ENCODE measurements around the gene STARD4. TPM values are rescaled to one million over a fixed set of nuclear protein-coding genes. Genes with fewer than 3 reads are reported as not detected.

STARD4 gene
- total RNA-seq, 1 donor from 2014 or later: 29.7 TPM

DNA sequence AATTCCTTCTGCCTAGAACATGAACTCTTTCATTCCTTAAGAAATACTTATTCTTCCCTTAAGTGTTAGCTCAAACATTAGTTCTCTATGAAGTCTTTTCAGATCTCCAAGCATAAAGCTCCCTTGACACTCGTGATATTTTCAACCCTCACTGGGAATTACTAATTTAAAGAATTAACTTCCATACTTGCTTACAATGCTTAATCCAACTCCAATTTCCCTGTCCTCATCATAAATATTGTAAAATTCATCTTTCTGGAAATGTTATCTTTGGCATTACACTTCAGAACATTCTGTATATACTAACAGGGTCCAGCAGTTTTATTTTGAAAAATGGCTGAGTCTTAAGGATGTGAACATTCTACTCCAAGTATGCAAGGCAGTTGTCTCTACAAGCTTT is 7.2 kb downstream of the STARD4 start:
- peak overlapping the region; percentile 78 for H3K27ac Mint-ChIP-seq (ENCODE audit: unreplicated experiment)
- no peaks in the 10 kb centered on the region for H3K27me3 Mint-ChIP-seq (ENCODE audit: unreplicated experiment)
- no peak overlapping the region for H3K4me3 Mint-ChIP-seq (ENCODE audit: unreplicated experiment)
- H3K4me1 Mint-ChIP-seq (ENCODE audit: unreplicated experiment): peaks cover 44% of the 10 kb centered on the region
- H3K9me3 Mint-ChIP-seq (ENCODE audit: unreplicated experiment): no peaks in the 10 kb centered on the region
- peaks cover 9% of the 10 kb centered on the region for H3K36me3 Mint-ChIP-seq (ENCODE audit: unreplicated experiment)
- TF ChIP-seq, protein P1, sequence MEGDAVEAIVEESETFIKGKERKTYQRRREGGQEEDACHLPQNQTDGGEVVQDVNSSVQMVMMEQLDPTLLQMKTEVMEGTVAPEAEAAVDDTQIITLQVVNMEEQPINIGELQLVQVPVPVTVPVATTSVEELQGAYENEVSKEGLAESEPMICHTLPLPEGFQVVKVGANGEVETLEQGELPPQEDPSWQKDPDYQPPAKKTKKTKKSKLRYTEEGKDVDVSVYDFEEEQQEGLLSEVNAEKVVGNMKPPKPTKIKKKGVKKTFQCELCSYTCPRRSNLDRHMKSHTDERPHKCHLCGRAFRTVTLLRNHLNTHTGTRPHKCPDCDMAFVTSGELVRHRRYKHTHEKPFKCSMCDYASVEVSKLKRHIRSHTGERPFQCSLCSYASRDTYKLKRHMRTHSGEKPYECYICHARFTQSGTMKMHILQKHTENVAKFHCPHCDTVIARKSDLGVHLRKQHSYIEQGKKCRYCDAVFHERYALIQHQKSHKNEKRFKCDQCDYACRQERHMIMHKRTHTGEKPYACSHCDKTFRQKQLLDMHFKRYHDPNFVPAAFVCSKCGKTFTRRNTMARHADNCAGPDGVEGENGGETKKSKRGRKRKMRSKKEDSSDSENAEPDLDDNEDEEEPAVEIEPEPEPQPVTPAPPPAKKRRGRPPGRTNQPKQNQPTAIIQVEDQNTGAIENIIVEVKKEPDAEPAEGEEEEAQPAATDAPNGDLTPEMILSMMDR (IDR thresholded peaks at IDR 0.05): no peak
- DNase-seq (ENCODE audit: extremely low spot score, unreplicated experiment): no peak

DNA sequence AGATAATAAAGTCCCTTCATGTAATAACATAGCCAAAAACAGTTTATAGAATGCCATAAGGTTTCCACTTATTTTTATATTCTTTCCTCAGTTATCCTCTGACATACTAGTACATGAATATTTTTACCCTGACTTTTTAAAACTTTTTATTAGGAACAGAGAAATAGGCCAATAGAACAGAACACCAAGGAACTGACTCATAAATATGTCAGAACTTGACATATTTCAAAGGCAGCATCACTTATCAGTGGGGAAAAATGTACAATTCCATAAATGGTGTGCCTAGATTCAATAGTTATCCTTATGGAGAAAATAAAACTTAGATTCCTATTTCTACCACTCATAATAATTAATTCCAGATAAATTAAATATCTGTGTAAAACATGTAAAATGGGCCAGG is 9.4 kb downstream of the STARD4 start:
- peaks cover 21% of the 10 kb centered on the region for H3K36me3 Mint-ChIP-seq (ENCODE audit: unreplicated experiment)
- no peaks in the 10 kb centered on the region for H3K9me3 Mint-ChIP-seq (ENCODE audit: unreplicated experiment)
- DNase-seq (ENCODE audit: extremely low spot score, unreplicated experiment): no peak
- no peaks in the 10 kb centered on the region for H3K27me3 Mint-ChIP-seq (ENCODE audit: unreplicated experiment)
- H3K4me3 Mint-ChIP-seq (ENCODE audit: unreplicated experiment): no peak overlapping the region
- H3K4me1 Mint-ChIP-seq (ENCODE audit: unreplicated experiment): peaks cover 44% of the 10 kb centered on the region
- peak overlapping the region; percentile 25 for H3K27ac Mint-ChIP-seq (ENCODE audit: unreplicated experiment)
- TF ChIP-seq, protein P1 (IDR thresholded peaks at IDR 0.05): no peak

DNA sequence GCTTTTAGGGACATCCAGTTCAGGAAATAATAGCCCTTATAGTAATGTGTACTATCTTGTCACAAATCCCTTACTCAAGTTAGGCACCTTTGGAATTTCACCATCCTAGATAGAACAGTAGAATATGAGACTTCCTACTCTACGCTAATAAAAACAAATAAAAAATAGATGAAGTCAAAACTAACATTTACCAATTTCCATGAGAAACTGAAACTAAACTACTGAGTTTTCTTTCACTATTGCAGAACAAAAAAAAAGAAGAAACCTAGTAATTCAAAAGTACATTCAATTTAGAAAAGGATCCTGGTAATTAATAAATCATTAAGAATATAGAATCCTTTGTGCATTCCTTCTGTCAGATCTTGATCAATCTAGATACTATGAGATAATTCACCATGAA is 14.0 kb downstream of the STARD4 start:
- Mint-ChIP-seq H3K27ac (ENCODE audit: unreplicated experiment) (peak overlapping the region; percentile 83), H3K27me3 (ENCODE audit: unreplicated experiment) (no peaks in the 10 kb centered on the region), H3K9me3 (ENCODE audit: unreplicated experiment) (no peaks in the 10 kb centered on the region), H3K36me3 (ENCODE audit: unreplicated experiment) (peaks cover 26% of the 10 kb centered on the region), H3K4me3 (ENCODE audit: unreplicated experiment) (peak overlapping the region; percentile 34), H3K4me1 (ENCODE audit: unreplicated experiment) (peaks cover 14% of the 10 kb centered on the region)
- DNase-seq (ENCODE audit: extremely low spot score, unreplicated experiment): no peak
- TF ChIP-seq, protein P1 (IDR thresholded peaks at IDR 0.05): no peak

DNA sequence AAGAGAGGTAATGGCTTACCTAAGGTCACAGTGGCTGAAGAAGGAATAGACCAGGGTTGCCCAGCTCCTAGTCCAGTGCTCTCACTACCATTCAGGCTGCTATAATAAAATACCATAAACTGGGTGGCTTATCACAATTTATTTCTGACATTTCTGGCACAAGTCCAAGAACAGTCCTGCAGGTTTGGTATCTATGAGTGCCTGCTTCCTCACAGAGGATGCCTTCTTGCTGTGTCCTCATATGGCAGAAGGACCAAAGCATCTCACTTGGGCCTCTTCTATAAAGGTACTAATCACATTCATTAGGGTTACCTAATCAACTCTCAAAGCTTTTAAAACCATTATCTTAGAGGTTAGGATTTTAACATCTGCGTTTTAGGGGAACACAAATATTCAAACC is 17.2 kb downstream of the STARD4 start:
- Mint-ChIP-seq H3K27me3 (ENCODE audit: unreplicated experiment) (no peaks in the 10 kb centered on the region), H3K9me3 (ENCODE audit: unreplicated experiment) (no peaks in the 10 kb centered on the region), H3K36me3 (ENCODE audit: unreplicated experiment) (peaks cover 22% of the 10 kb centered on the region), H3K27ac (ENCODE audit: unreplicated experiment) (peak overlapping the region; percentile 27), H3K4me3 (ENCODE audit: unreplicated experiment) (no peak overlapping the region), H3K4me1 (ENCODE audit: unreplicated experiment) (peaks cover 11% of the 10 kb centered on the region)
- TF ChIP-seq, protein P1 (IDR thresholded peaks at IDR 0.05): no peak
- no peak for DNase-seq (ENCODE audit: extremely low spot score, unreplicated experiment)

DNA sequence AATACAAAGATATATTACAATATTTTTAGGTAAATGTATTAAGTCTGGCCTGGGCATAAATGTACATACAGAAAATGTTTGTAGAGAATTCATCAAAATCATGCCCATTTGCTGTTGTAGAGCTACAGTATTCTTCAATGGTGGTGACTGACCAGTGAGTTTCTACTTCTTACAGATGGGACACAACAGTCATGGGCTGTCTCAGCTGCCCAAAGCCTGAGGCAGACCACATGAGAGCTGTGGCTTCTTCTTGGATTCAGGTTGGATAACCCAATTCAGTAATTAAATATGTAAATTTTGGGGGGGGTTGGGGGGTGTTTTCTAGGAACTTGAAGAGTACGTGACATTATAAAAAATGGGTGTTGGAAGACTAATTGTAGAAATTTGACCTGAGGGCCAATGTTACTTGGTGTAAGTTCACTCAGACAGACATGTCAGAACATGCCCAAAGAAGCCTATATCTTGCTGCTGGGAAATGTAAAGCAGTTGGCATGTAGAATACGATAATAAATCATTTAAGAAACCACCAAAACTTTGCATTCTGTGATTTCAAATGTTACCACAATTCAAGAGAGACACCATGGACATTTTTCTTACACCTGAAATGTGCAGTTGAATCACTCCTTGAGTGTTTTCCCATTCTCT is 17.9 kb downstream of the STARD4 start:
- Mint-ChIP-seq H3K9me3 (ENCODE audit: unreplicated experiment) (no peaks in the 10 kb centered on the region), H3K27me3 (ENCODE audit: unreplicated experiment) (no peaks in the 10 kb centered on the region), H3K4me1 (ENCODE audit: unreplicated experiment) (peaks cover 11% of the 10 kb centered on the region), H3K36me3 (ENCODE audit: unreplicated experiment) (peaks cover 18% of the 10 kb centered on the region), H3K27ac (ENCODE audit: unreplicated experiment) (peak overlapping the region; percentile 56), H3K4me3 (ENCODE audit: unreplicated experiment) (no peak overlapping the region)
- DNase-seq (ENCODE audit: extremely low spot score, unreplicated experiment): no peak
- TF ChIP-seq, protein P1 (IDR thresholded peaks at IDR 0.05): no peak

Data from osteocyte (in vitro differentiated cells).